Measurements from ENCODE around the gene GRM8. TPM values are rescaled to one million over a fixed set of nuclear protein-coding genes. Genes with fewer than 3 reads are reported as not detected.

The GRM8 gene
- total and polyA plus RNA-seq, 4 donors, result 0.28 to 4.9 (median 2.8) TPM

DNA sequence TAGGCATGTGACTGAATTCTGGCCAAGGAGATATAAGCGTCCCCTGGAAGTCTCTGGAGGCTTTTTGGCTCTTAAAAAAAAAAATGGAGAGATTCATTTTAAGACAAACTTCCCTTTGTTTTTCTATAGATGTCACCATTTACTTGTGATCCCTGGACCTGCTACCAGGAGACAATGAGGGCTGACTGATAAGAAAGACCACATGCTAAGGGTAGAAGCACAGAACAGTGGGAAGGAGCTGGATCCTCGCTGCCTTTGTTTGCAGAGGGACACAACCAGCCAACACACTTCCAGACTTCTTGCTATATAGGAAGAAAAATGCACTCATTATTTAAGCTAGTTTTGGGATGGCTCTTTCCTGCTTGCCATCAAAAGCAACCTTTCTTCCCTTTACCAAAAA is 172.2 kb downstream of the GRM8 start:
- no peak overlapping the region for H3K27ac ChIP-seq (ENCODE audit: low read depth in 1 of 2, low read length in 2 of 2)
- H3K9me3 ChIP-seq (ENCODE audit: control insufficient read depth in 4 of 4, low read length in 3 of 4), result no peaks in the 10 kb centered on the region
- H3K9ac ChIP-seq (ENCODE audit: low read depth in 1 of 2, low read length in 2 of 2), result no peak overlapping the region
- no peak overlapping the region for H3K4me3 ChIP-seq (ENCODE audit: low read depth in 1 of 3, low read length in 3 of 3)
- TF ChIP-seq YY1 (IDR thresholded peaks at IDR 0.05) (no peak), CTCF (IDR thresholded peaks at IDR 0.05; ENCODE audit: low read depth, low read length, missing input control) (no peak), REST (IDR thresholded peaks at IDR 0.05) (no peak)
- 81% methylated on average over 2 of the region's 2 CpGs for WGBS
- no peaks in the 10 kb centered on the region for H3K4me1 ChIP-seq (ENCODE audit: control insufficient read depth in 4 of 4, insufficient read depth in 4 of 4, low read length in 3 of 4)
- H3K27me3 ChIP-seq (ENCODE audit: control insufficient read depth in 4 of 4, insufficient read depth in 4 of 4, low read length in 3 of 4), result no peaks in the 10 kb centered on the region
- no peaks in the 10 kb centered on the region for H3K36me3 ChIP-seq (ENCODE audit: control insufficient read depth in 4 of 4, insufficient read depth in 3 of 4, low read depth in 1 of 4, low read length in 3 of 4)
- no peak for DNase-seq (ENCODE audit: low spot score)

- TF ChIP-seq RAD21 (IDR thresholded peaks at IDR 0.05) (peak; percentile 72 to 75), REST (IDR thresholded peaks at IDR 0.05) (no peak), JUND (IDR thresholded peaks at IDR 0.05) (no peak), CTCF (IDR thresholded peaks at IDR 0.05; ENCODE audit: low read depth, low read length, missing input control) (peak; percentile 30)
- TF ChIP-seq, protein P1, sequence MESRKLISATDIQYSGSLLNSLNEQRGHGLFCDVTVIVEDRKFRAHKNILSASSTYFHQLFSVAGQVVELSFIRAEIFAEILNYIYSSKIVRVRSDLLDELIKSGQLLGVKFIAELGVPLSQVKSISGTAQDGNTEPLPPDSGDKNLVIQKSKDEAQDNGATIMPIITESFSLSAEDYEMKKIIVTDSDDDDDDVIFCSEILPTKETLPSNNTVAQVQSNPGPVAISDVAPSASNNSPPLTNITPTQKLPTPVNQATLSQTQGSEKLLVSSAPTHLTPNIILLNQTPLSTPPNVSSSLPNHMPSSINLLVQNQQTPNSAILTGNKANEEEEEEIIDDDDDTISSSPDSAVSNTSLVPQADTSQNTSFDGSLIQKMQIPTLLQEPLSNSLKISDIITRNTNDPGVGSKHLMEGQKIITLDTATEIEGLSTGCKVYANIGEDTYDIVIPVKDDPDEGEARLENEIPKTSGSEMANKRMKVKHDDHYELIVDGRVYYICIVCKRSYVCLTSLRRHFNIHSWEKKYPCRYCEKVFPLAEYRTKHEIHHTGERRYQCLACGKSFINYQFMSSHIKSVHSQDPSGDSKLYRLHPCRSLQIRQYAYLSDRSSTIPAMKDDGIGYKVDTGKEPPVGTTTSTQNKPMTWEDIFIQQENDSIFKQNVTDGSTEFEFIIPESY (IDR thresholded peaks at IDR 0.05), result no peak
- 66% methylated on average over 3 of the region's 3 CpGs for WGBS
- no peak for DNase-seq (ENCODE audit: low spot score)
These were observed 185.8 kb downstream of the GRM8 start for GRCh38 chr7:127066974-127067373.

More at GRCh38 chr7:127066974-127067373, 185.8 kb downstream of the GRM8 start:
- no peaks in the 10 kb centered on the region for H3K27me3 ChIP-seq (ENCODE audit: control insufficient read depth in 4 of 4, insufficient read depth in 4 of 4, low read length in 3 of 4)
- H3K36me3 ChIP-seq (ENCODE audit: control insufficient read depth in 4 of 4, insufficient read depth in 3 of 4, low read depth in 1 of 4, low read length in 3 of 4), result no peaks in the 10 kb centered on the region
- no peak overlapping the region for H3K4me3 ChIP-seq (ENCODE audit: low read depth in 1 of 3, low read length in 3 of 3)
- H3K27ac ChIP-seq (ENCODE audit: low read depth in 1 of 2, low read length in 2 of 2), result no peak overlapping the region
- H3K4me1 ChIP-seq (ENCODE audit: control insufficient read depth in 4 of 4, insufficient read depth in 4 of 4, low read length in 3 of 4), result no peaks in the 10 kb centered on the region
- peaks cover 0 to 1% (median under 1%) of the 10 kb centered on the region in 4 donors for H3K9me3 ChIP-seq (ENCODE audit: control insufficient read depth in 4 of 4, low read length in 3 of 4)
- no peak overlapping the region for H3K9ac ChIP-seq (ENCODE audit: low read depth in 1 of 2, low read length in 2 of 2)
